GM19463 (cell line): ENCODE data around the gene CHPT1.
"Not testable (repeated sequence)": the region's sequence is repeated elsewhere in the genome, so short reads cannot be mapped to it uniquely, and the experiment has no call there.

ENCODE experiments used
- ATAC-seq: cut with Tn5 transposase; IDR thresholded peaks from one replicate; pipeline ENCODE4 v1.9.1; 2021; ENCODE audit warnings: mild to moderate bottlenecking, moderate library complexity; ENCODE audit not compliant: unreplicated experiment

Gene CHPT1

GRCh38 chr12:101719566-101719965 is 22.1 kb downstream of the CHPT1 start:
- no peak for ATAC-seq

GRCh38 chr12:101720118-101720517 is 22.7 kb downstream of the CHPT1 start:
- no peak for ATAC-seq

GRCh38 chr12:101722392-101722791 is 25.0 kb downstream of the CHPT1 start:
- ATAC-seq: no peak

- no peak for ATAC-seq
These were observed 29.7 kb downstream of the CHPT1 start for GRCh38 chr12:101727098-101727497.

- no peak for ATAC-seq
These were observed 32.4 kb downstream of the CHPT1 start for GRCh38 chr12:101729842-101730241.

GRCh38 chr12:101732318-101732717 is 34.9 kb downstream of the CHPT1 start:
- no peak for ATAC-seq

- no peak for ATAC-seq
These were observed 35.7 kb downstream of the CHPT1 start for GRCh38 chr12:101733166-101733565.

- ATAC-seq: not testable (repeated sequence)
These were observed 37.0 kb downstream of the CHPT1 start for GRCh38 chr12:101734482-101734881.

GRCh38 chr12:101737476-101737875 is 40.0 kb downstream of the CHPT1 start:
- ATAC-seq: no peak

- ATAC-seq: no peak
These were observed 41.7 kb downstream of the CHPT1 start, which contains the start of gene SYCP3 for GRCh38 chr12:101738920-101739665. Gene SYCP3, minus strand, starts transcription at chr12:101739462. Its CDS starts 1,527 bp downstream, at chr12:101737935.

- ATAC-seq: no peak
These were observed 43.1 kb downstream of the CHPT1 start for GRCh38 chr12:101740566-101740965.

- no peak for ATAC-seq
These were observed 43.5 kb downstream of the CHPT1 start for GRCh38 chr12:101740980-101741379.

- ATAC-seq: no peak
These were observed 45.8 kb downstream of the CHPT1 start for GRCh38 chr12:101743242-101743641.

- ATAC-seq: peak; percentile 96
These were observed 46.5 kb downstream of the CHPT1 start for GRCh38 chr12:101743724-101744472.

GRCh38 chr12:101745481-101745880 is 48.0 kb downstream of the CHPT1 start:
- ATAC-seq: no peak

- no peak for ATAC-seq
These were observed 48.8 kb downstream of the CHPT1 start for GRCh38 chr12:101746196-101746595.

GRCh38 chr12:101746661-101747060 is 49.2 kb downstream of the CHPT1 start:
- ATAC-seq: no peak

- no peak for ATAC-seq
These were observed 50.3 kb downstream of the CHPT1 start for GRCh38 chr12:101747697-101748096.

- no peak for ATAC-seq
These were observed 51.5 kb downstream of the CHPT1 start for GRCh38 chr12:101748907-101749306.

GRCh38 chr12:101749657-101750056 is 52.2 kb downstream of the CHPT1 start:
- no peak for ATAC-seq

GRCh38 chr12:101750152-101750551 is 52.7 kb downstream of the CHPT1 start:
- no peak for ATAC-seq

- no peak for ATAC-seq
These were observed 62.1 kb downstream of the CHPT1 start for GRCh38 chr12:101759396-101760047.
